ENCODE measurements around the gene SPON2.

SPON2 gene

DNA sequence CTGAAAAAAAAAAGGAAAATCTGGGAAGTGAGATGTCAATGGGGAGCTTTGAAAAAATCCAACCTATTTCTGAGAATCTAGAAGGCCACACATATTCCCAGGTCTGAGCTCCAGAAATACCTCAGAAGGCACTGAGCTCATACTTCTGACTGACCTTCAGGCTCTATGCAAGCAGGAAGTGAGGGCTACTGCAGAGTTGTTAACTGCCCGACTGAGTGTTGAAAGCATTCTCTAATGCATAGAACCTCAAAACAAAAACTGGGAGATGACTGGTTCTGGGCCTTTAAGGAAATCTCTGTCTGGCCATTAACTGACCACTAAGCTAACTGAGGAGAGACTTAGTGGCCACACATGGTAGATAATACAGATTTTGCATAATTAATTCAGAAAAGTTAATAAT lies 7.6 kb upstream of the SPON2 start:
- DNase-seq (ENCODE audit: insufficient read length, low spot score): no peak
- no peak for FAIRE-seq
- TF ChIP-seq, protein P1, sequence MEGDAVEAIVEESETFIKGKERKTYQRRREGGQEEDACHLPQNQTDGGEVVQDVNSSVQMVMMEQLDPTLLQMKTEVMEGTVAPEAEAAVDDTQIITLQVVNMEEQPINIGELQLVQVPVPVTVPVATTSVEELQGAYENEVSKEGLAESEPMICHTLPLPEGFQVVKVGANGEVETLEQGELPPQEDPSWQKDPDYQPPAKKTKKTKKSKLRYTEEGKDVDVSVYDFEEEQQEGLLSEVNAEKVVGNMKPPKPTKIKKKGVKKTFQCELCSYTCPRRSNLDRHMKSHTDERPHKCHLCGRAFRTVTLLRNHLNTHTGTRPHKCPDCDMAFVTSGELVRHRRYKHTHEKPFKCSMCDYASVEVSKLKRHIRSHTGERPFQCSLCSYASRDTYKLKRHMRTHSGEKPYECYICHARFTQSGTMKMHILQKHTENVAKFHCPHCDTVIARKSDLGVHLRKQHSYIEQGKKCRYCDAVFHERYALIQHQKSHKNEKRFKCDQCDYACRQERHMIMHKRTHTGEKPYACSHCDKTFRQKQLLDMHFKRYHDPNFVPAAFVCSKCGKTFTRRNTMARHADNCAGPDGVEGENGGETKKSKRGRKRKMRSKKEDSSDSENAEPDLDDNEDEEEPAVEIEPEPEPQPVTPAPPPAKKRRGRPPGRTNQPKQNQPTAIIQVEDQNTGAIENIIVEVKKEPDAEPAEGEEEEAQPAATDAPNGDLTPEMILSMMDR (IDR thresholded peaks at IDR 0.05; ENCODE audit: insufficient read depth, missing control alignments): no peak

DNA sequence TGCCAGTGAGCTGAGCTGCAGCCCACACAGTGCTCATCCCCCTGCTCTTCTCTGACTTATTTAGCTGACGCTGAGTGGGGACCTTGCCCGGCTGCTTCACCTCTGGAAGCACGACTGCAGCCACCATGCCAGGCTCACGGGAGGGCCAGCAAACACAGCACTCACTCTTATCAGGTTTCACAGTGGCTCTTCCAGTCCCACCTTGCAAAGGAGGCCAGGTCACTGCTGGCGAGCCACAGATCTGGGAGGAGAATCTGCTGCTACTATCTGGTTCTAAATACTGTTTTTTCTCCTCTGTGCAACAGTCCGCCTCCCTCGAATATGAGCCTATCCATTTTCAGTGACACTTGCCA lies 6.7 kb upstream of the SPON2 start:
- no peak for FAIRE-seq
- no peak for DNase-seq (ENCODE audit: insufficient read length, low spot score)
- TF ChIP-seq, protein P1 (IDR thresholded peaks at IDR 0.05; ENCODE audit: insufficient read depth, missing control alignments): no peak

DNA sequence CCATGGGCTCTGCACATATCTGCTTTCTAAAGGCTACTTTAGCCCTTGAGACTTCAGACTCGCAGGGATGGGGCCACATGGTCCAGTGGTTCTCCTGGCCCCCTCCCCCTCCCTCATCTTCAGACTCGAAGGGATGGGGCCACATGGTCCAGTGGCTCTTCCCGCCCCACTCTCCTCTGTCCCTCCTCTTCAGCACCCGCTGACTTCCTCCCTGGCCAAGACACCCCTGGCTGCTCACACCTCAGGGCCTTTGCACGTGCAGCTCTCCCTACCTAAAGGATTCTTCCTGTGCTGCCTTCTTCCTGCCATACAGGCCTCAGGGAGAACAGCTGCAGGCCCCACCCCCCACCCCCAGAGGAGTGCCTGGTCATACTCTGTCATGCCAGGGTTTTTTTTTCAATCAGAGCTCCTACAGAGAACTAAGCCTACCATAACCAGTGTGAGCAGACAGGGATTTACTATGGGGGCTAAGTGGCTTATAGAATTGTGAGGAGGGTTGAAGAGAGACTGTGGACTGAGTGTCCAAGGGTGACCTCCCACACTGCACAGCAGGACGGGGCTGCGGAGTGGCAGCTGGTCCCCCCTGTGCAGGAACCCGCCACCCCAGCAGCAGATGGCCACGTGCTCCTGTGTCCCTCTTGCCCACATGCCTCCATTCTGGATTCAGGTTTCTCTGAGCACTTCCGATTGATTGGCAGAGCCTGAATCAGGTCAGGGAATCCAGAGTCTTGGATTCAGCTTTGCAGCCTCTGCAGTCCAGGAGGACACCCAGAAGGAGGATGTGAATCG lies 6.1 kb upstream of the SPON2 start:
- FAIRE-seq: no peak
- no peak for DNase-seq (ENCODE audit: insufficient read length, low spot score)
- TF ChIP-seq, protein P1 (IDR thresholded peaks at IDR 0.05; ENCODE audit: insufficient read depth, missing control alignments): no peak

DNA sequence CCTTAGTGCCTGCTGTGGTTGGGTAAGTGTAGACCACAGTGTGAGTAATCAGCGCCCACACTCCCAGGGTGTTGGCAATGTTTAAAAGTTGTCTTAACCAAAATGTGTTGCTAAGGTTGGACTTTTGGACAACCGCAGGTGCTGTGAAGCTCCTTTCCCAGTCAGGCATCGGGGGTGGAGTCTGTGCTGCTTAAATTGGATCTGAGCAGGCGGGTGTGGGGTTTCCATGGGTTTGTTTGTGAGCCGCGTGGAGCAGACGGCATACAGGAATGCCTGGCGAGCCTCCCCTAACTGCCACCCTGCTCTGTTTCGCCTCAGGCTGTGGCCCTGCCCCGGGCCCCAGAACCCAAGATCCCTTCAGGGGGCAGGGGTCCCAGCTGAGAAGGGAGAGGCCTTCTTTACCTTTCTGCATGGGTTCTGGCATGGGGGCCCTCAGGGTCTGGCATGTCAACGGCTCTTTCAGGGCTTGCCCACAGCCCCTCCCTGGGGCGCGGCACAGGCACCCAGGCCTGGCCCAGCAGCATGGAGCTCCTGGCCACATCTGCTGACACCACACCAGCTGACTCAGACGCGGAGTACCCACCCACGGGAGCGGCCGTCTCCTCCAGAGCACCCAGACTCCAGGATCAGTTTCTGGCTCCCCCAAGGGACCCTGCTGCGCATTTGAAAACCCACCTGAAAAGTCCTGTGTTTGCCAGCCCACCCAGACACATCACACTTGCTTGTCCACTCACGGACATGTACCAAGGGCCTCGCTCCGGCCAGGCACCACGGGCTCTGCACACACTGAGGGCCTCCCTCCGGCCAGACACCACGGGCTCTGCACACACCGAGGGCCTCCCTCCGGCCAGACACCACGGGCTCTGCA lies 5.1 kb upstream of the SPON2 start:
- DNase-seq (ENCODE audit: insufficient read length, low spot score) (no peak), FAIRE-seq (no peak)
- TF ChIP-seq, protein P1 (IDR thresholded peaks at IDR 0.05; ENCODE audit: insufficient read depth, missing control alignments): no peak

DNA sequence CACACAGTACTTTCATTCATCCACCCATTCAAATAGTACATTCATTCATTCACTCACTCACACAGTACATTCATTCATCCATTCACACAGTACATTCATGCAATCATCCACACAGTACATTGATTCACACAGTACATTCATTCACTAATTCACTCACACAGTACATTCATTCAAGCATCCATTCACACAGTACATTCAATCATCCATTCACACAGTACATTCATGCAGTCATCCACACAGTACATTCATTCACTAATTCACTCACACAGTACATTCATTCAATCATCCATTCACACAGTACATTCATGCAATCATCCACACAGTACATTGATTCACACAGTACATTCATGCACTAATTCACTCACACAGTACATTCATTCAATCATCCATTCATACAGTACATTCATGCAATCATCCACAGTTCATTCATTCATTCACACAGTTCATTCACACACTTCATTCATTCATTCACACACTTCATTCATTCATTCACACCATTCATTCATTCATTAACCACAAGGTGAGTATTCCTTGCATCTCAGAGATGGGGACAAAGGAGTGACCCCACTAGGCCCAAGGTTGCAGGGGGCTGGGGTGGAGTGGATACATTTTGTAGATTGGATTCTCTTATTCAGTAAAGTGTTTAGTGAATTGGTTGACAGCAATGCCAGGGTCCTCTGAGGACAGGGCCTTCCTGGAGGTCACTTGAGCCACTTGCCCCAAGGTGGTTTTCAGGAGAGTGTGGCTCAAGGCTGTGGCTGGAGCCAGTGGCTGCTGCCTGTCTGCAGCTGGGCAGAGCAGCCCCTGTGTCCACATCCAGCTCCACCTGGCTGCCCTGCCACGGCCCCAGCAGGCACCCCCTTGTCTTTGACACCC lies 4.3 kb upstream of the SPON2 start:
- FAIRE-seq (peak; percentile 35), DNase-seq (ENCODE audit: insufficient read length, low spot score) (no peak)
- TF ChIP-seq, protein P1 (IDR thresholded peaks at IDR 0.05; ENCODE audit: insufficient read depth, missing control alignments): no peak

DNA sequence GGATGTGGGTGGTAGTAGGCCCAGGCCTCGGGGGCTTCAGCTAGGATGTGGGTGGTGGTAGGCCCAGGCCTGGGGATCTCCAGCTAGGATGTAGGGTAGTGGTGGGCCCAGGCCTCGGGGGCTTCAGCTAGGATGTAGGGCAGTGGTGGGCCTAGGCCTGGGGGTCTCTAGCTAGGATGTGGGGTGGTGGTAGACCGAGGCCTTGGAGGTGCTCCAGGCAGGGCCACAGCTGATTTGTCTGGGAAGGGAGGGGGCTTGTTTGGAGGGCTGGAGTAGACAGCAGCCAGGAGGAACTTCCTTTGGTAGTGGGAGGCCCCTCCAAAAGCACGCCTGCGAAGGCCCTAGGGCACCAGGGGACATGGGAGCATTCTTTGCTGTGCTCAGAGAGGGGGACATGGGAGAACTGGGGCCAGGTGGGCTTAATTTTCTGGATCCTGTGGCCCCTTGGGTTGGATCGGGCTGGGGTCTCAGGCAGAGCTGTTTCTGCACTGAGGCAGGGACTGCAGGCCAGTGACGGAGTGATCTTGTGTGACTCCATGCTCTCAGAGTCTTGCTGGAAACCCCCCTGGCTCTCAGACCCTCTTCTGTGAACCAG lies 3.3 kb upstream of the SPON2 start:
- DNase-seq (ENCODE audit: insufficient read length, low spot score) (no peak), FAIRE-seq (no peak)
- TF ChIP-seq, protein P1 (IDR thresholded peaks at IDR 0.05; ENCODE audit: insufficient read depth, missing control alignments): no peak
